Activated CD4-positive, alpha-beta T cell treated with anti-CD3 and anti-CD28 coated beads, Interleukin-2, amount 50 U/mL, for 16 hours (primary cell): Measurements from ENCODE around the gene DHRS4L2.
A peak's percentile ranks its signal among the peaks of the same experiment; 100 is the strongest.
"Not testable (repeated sequence)": the region's sequence is repeated elsewhere in the genome, so short reads cannot be mapped to it uniquely, and the experiment has no call there.

Experiments used
- DNase-seq: peaks from one replicate; pipeline ENCODE4 v3.0.0-alpha.2; 2020

The DHRS4L2 gene

DNA sequence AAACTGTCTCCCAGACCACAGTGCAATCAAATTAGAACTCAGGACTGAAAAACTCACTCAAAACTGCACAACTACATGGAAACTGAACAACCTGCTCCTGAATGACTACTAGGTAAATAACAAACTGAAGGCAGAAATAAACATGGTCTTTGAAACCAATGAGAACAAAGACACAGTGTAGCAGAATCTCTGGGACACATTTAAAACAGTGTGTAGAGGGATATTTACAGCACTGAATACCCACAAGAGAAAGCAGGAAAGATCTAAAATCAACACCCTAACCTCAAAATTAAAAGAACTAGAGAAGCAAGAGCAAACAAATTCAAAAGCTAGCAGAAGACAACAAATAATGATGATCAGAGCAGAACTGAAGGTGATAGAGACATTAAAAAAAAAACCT lies 14.7 kb upstream of the DHRS4L2 start:
- DNase-seq: not testable (repeated sequence)

DNA sequence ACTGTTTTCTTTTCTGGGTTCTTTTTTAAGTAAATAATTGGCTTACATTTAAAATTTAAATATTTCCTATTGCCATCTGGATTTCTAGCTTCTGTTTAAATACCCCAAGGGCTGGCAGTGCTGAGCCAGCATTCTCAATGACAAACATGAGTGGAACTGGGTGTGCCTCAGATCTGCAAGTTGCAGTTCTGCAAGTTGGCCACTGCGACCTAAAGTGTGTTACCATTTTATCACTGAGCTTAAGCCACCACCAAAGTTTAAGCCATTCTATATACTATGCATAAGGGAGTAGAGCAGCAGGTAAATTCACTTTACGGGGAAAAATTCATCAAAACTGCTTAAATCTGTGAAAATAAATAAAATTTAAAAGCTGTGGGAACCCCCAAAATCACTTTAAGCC lies 11.5 kb upstream of the DHRS4L2 start:
- not testable (repeated sequence) for DNase-seq

DNA sequence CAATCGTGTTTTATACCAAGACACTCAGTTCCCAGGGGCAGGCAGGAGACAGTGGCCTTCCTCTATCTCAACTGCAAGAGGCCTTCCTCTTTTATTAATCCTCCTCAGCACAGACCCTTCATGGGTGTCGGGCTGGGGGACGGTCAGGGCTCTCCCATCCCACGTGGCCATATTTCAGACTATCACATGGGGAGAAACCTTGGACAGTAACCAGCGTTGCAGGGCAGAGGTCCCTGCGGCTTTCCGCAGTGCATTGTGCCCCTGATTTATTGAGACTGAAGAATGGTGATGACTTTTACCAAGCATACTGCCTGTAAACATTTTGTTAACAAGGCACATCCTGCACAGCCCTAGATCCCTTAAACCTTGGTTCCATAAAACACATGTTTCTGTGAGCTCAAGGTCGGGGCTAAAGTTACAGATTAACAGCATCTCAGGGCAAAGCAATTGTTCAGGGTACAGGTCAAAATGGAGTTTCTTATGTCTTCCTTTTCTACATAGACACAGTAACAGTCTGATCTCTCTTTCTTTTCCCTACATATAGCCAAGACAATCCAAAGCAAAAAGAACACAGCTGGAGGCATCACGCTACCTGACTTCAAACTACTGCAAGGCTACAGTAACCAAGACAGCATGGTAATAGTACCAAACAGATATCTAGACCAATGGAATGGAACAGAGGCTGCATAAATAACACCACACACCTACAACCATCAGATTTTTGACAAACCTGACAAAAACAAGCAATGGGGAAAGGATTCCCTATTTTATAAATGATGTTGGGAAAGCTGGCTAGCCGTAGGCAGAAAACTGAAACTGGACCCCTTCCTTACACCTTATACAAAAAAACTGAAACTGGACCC lies 6.5 kb upstream of the DHRS4L2 start:
- not testable (repeated sequence) for DNase-seq

DNA sequence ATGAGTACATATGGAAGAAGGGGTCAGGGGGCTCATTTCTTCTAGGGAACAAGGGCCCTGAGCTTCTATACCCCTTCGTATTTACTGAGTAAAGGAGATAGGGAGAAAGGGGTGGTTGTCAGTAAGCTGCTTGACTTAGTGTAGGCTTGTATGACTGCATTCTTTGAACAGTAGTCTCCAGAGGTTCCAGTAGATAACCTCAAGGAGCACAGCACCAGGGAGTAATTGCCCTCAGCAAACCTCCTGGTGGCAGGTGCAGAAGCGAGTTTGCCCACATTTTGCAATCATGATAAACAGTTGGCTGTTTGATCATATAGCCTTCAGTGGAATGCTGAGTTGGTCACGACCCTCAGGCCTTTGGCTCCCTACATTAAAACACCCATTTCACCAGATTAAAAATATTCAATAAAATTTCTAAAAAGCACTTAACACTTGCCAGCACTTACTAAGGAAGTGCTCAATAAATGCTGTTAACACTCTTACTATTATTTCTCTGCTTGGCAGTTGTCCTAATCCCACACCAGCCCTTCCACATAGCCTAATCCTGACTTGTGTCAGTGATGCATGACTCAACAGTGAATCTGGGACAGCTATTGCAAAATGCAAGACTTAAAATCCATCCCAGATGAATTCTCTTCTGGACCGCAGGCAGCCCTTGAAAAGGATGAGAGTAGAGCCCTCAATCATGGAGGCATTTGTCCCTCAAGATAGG lies 3.7 kb upstream of the DHRS4L2 start:
- DNase-seq: no peak

DNA sequence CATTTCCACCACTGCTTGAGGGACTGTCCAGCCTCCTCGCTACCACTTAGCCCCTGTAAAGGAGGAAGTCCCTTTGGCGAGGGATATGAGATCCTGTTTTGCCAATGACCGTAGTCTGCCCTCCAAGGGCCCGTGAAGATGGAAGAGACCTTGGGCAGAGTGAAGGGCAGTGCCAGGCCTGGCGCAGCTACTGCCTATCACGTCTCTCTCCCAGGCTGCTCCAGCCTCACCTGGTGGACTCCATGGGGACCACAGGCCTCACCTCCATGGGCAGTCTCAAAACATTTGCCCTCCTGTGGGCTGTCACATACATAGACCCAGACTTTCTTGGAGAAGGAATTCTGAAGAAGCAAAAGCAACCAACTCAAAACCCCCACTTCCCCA lies 514 bp upstream of the DHRS4L2 start:
- not testable (repeated sequence) for DNase-seq

DNA sequence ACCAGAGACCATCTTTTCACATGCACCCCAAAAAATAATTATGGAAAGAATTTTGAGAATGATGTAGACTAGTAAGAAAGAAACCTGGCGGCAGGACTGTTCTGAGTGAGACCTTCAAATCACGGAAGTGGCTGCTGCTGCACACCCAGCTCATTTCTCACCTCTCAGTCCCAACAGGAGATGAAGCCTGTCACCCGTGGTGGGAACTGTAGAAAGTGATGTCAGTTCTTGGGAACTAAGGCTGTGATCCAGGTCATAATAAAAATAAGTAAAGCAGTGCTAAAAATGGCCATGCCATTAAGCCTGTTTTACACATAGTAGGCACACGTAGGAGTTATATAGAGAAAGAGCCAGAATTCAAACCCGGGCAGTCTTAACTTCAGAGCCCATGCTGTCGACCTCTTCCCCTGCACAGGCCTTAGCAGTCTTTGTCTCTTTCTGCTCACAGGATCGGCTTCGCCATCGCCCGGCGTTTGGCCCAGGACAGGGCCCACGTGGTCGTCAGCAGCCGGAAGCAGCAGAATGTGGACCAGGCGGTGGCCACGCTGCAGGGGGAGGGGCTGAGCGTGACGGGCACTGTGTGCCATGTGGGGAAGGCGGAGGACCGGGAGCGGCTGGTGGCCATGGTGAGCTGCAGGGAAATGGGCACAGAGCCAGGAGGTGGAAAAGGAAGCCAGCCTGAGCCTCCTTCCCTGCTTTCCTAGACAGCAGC lies 1.2 kb downstream of the DHRS4L2 start:
- peak; percentile 76 for DNase-seq

DNA sequence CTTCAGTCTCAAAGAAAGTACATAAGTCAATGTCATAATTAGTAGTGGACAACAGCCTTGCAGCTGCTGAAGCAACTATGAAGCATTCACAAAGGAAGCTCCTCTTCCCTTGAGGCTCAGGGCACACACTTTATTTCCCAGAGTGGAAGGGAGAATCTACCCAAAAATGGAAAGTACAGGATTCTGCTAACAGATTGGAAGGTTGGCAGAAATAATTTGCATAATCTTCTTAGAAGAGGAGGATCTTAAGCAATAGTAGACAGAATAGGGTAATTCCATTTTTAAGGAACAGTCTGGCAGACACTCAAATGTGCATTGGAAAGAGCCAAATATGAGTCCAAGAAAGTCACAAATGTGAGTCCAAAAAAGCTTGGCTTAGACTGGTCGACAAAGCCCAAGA lies 2.2 kb downstream of the DHRS4L2 start:
- not testable (repeated sequence) for DNase-seq

DNA sequence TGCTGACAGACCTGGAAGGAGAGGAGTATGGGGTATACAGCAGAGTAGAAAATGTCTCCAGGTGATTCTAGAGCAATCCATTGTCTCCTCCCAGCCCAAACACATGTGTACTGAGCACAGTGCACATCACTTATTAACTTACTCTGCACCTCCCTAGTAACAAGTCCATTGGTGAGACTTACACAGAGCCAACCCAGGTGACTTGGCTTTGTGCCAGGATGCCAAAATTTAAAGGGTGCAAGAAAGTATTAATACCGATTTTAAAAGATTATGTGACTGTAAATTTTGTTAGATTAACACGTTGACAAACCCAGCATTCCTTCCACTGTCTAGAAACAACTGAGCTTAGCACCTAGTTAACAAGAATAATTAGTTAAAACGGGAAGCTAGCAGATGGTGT lies 4.3 kb downstream of the DHRS4L2 start:
- not testable (repeated sequence) for DNase-seq

DNA sequence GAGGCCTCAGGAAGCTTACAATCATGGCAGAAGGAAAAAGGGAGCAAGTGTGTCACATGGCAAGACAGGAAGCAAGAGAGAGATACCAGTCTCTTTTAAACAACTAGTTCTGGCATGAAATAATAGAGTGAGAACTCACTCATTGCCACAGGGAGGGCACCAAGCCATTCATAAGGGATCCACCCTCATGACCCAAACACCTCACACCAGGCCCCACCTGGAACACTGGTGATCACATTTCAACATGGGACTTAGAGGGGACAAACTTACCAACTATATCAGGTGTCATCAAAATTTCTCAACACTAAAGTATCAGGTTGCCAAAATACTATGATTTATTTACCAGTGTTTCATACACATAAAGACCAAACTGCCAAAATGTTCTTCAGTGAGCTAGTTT lies 7.3 kb downstream of the DHRS4L2 start:
- DNase-seq: not testable (repeated sequence)

DNA sequence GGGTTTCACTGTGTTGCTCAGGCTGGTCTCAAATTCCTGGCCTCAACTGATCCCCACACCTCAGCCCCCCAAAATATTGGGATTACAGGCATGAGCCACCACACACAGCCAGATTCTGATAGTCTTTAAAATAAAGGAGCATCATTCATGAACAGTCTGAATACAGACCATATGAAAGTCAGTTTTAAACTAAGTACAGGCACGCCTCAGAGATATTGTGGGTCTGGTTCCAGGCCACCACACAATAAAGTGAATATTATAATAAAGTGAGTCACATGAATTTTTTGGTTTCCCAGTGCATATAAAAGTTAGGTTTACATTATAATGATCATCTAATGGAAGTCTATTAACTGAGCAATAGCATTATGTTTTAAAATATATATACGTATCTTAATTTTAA lies 8.1 kb downstream of the DHRS4L2 start:
- DNase-seq: not testable (repeated sequence)

DNA sequence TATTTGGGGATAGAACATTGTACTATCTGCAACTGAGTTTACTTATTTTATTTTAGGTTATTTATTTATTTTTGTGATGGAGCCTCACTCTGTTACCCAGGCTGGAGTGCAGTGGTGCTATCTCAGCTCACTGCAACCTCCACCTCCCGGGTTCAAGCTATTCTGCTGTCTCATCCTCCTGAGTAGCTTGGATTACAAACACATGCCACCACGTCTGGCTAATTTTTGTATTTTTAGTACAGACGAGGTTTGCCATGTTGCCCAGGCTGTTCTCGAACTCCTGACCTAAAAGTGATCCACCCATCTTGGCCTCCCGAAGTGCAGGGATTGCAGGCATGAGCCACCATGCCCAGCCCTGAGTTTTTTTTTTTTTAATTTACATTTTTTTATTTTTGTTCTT lies 10.9 kb downstream of the DHRS4L2 start:
- DNase-seq: not testable (repeated sequence)

DNA sequence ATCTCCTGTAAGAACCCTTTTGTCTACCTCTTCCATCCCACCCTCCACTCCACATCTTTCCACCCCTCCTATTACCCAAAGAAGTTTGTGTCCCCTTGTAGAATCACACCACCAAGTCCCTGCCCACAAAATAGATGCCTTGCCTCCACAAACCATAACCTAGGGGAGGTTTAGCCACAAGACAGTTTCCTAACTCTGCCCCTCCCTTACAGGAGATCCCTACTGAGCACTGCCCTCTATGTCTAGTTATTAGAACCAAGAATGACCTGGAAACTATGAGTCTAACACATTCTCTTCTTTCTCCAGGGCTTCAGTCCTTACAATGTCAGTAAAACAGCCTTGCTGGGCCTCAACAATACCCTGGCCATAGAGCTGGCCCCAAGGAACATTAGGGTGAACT lies 12.3 kb downstream of the DHRS4L2 start:
- DNase-seq: not testable (repeated sequence)

DNA sequence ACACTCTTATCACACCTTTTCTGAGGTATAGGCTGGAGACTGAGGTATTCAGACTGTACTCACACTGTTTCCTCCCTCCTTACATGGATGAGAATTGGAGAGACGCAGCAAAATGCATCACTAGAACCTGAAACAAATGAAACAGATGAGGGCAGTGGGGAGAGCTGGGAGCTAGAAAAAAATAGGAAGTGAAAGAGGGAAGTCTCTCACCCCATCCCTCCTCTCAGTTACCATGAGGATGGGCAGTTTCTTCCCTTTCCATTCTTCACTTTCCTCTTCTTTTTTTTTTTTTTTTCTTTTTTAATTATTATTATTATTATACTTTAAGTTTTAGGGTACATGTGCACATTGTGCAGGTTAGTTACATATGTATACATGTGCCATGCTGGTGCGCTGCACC lies 12.9 kb downstream of the DHRS4L2 start:
- DNase-seq: not testable (repeated sequence)

DNA sequence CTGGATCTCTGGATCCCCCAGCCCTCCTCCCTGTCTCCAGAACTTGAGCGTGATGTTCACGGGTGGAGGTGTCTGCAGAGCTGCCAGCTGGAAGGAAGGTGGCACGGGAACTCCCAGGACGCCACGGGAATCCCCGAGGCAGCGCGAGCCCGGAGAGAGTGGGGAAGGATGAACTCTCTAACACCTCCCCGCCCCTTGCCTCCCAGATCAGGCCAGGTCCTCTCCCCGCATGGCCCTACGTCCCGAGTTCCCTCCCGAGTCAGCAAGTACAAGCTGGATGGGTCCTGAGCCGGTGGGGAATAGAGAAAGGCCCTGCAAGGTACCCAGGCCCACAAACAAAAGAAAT lies 17.7 kb downstream of the DHRS4L2 start:
- DNase-seq: not testable (repeated sequence)

DNA sequence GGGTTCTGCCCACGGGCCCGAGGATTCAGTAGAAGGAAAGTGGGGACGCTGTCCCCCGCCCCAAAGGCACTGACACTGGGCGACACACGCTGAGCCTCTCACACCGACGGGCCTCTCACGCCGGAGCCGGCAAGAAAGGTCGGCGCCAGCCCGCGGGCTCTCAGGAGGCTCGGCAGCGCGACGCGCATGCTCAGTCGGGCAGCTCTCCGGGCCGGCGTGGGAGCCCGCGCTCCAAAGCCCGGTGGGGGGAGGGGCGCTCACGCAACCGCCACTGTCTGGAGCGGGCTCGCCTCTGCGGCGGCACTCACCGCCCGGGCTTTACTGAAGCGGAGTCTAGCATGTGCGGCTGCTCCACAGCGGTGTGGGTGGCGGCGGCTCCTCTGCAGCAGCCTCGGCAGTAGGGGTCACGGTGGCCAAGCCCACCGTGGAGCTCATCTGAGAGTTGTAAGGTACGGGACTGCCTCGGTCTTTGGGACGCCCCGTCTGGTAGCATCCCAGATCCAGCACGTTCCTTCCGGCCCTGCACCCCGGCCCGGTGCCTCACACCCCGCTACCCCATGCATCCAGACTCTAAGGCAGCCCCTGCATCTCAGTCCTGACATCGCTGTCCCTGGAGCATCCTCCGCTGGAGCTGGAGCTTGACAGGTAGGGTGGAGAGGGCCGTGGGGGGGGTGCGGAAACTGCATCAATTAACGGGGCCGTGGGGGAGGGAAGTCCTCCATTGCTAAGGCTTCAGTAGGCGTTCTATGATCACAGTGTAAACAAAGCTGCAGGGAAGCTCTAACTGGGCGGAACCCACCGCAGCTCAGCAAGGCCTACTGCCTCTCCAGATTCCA lies 18.3 kb downstream of the DHRS4L2 start:
- DNase-seq: peak; percentile 66

DNA sequence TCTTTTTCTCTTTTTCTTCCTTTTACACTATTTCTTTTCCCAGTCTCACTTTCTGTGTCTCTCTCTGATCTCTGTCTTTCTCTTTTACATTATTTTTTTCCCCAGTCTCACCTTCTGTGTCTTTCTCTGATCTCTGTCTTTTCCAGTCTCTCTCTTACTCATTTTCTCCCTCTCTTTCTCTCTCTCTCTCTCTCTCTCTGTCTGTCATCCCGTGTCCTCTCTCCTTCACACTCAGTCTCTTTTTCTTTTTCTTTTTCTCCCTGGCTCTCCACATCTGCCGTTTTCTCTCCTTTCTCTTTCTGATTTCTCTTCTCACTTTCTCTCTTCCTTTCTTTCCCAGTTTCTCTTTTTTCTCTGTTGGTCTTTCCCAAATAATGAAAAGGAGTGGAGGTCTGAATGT lies 22.3 kb downstream of the DHRS4L2 start:
- no peak for DNase-seq

DNA sequence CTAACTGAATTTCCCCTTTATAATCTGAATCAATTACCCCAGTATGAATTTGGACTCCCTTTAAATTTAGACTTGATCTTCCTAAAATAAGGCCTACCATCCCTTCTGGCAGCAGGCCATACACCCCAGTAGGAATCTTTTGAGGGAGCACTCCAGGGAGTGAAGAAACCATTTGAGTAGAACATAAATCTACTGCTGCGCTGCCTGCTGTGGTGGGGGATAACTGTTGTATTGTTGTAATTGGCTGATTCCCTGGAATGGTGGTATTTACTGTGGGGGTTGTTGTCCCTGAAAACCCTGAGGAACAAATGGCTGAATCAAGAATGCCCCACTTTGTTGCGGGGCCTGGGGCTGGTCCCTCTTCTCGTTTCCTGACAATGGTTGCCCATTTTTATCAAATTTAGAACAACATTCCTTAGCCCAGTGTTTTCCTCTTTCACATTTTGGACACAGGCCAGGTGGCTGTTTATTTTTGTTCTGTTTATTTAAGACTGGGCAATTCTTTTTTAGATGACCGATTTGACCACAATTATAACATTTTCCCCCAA lies 24.1 kb downstream of the DHRS4L2 start:
- DNase-seq: not testable (repeated sequence)

DNA sequence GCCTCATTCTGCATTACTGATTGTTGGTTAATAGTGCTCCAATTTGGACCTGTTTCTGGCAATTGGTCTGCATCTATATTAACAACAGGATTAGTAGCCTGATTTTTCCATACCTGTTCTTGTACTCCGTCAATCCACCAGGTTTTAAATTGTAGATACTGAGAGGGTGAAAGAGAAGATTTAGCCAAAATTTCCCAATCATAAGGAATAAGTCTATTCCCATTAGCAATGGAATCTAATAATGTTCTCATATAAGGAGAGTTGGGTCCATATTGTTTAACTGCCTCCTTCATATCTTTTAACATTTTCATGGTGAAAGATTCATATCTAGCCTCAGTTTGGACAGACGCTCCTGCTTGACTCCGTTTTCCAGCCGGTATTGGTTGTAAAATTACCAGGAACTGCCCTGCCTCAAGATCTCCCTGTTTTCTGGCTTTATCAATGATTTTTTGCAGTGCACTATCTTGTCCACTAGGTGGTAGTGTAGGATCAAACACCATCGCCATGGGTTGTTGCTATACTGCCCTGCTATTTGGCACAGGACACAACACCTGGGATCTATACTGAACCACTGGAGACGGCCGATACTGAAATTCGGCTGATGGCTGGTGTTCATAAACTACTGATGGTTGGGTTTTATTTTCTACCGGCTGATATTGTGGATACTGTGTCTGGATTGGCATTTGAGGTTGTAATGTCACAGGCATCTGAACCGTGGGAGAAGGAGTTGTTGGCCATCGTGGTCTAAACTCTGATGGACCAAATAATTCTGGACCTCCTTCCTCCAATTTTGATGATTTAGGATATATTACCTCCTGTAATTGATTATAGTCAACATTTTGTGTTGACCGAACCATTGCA lies 25.2 kb downstream of the DHRS4L2 start:
- DNase-seq: peak; percentile 77

DNA sequence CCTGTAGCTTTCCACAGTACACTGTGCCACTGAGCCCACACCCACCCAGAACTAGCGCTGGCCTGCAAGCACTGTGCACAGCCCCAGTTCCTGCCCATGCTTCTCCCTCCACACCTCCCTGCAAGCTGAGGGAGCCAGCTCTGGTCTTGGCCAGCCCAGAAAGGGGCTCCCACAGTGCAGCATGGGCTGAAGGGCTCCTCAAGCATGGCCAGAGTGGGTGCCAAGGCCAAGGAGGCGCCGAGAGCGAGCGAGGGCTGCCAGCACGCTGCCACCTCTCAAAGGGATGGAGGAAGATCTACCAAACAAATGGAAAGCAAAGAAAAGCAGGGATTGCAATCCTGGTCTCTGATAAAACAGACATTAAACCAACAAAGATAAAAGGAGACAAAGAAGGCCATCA lies 27.0 kb downstream of the DHRS4L2 start:
- DNase-seq: not testable (repeated sequence)

DNA sequence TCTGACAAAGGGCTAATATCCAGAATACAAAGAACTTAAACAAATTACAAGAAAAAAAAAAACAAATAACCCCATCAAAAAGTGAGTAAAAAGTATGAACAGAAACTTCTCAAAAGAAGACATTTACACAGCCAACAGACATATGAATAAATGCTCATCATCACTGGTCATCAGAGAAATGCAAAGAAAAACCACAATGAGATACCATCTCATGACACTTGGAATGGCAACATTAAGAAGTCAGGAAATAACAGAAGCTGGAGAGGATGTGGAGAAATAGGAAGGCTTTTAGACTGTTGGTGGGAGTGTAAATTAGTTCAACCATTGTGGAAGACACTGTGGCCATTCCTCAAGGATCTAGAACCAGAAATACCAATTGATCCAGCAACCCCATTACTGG lies 30.2 kb downstream of the DHRS4L2 start:
- not testable (repeated sequence) for DNase-seq

DNA sequence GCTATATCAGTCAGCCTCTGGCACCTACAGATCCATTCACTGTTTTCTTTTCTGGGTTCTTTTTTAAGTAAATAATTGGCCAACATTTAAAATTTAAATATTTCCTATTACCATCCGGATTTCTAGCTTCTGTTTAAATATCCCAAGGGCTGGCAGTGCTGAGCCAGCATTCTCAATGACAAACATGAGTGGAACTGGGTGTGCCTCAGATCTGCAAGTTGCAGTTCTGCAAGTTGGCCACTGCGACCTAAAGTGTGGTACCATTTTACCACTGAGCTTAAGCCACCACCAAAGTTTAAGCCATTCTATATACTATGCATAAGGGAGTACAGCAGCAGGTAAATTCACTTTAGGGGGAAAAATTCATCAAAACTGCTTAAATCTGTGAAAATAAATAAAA lies 31.2 kb downstream of the DHRS4L2 start:
- not testable (repeated sequence) for DNase-seq
